Measurements from ENCODE around the gene AKT2.
A peak's percentile ranks its signal among the peaks of the same experiment; 100 is the strongest.

The AKT2 gene

GRCh38 chr19:40233811-40234389 lies 51.2 kb downstream of the AKT2 start:
- no peaks in the 10 kb centered on the region for H3K9me3 Mint-ChIP-seq
- no peak overlapping the region for H3K4me3 Mint-ChIP-seq
- H3K27me3 Mint-ChIP-seq (ENCODE audit: low read depth) = peaks cover 7% of the 10 kb centered on the region
- peaks cover 9% of the 10 kb centered on the region for H3K4me1 Mint-ChIP-seq (ENCODE audit: low read depth)
- peaks cover 16% of the 10 kb centered on the region for H3K36me3 Mint-ChIP-seq (ENCODE audit: low read depth)
- no peak overlapping the region for H3K27ac Mint-ChIP-seq

DNA sequence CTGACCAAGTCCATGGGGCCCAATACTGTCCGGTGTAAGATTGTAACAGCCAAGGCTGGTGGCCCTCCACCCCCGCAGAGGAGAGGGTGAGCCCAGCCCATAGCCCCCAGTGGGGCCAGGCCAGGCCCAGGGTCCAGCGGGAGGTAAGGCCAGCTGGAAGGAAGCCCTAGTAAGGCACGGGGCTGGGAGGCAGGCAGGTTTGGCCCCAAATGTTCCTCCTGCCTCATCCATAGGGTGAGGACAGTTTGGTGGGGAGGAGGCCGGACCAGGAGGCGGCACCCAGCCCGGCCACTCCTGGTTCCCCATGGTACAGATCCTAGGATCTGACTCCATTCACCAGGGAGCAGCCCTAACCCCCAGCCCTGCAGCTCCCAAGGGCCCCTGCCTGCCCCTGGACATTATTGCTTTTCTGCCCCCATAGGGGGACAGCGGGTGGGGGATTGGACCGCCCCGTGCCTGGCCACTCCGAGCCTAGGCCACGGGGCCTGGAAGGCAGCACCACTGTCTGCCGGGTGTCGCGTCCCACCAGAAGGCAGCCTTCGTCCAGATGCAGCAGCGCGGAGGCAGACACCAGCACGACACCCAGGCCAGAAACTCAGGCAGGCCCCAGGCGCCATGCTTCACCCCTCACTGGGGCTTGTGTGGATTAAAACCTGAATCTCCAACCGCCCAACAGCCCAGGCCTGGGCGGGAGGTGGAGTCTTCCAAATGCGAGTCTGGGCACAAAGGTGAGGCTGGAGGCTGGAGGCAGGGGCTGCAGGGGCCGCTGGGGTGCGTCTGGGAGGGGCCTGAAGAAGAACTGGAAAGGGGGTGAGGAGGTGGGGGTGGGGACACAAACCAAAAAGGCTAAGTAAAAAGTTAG lies 52.0 kb downstream of the AKT2 start:
- no peak overlapping the region for H3K27ac Mint-ChIP-seq
- H3K27me3 Mint-ChIP-seq (ENCODE audit: low read depth) = peaks cover 10% of the 10 kb centered on the region
- no peaks in the 10 kb centered on the region for H3K9me3 Mint-ChIP-seq
- H3K4me1 Mint-ChIP-seq (ENCODE audit: low read depth) = peaks cover 9% of the 10 kb centered on the region
- no peak overlapping the region for H3K4me3 Mint-ChIP-seq
- peaks cover 14% of the 10 kb centered on the region for H3K36me3 Mint-ChIP-seq (ENCODE audit: low read depth)

DNA sequence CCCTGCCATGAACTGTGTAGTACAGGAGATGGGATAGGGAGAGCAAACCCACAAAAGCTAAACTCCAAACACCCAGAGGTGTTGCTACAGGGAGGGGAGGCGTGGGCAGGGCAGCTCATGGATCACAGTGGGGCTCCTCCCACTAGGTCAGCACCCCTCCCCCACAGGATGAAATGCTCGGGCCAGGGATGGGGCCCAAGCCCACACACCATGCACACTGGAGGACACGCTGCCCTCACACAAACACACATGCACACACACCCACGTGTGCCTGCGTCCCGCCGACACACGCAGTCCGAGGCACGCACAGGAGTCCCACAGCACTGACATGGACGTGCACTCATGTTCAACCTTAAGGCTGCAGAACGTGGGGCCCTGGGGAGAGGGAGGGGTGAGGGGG lies 52.7 kb downstream of the AKT2 start:
- Mint-ChIP-seq H3K4me1 (ENCODE audit: low read depth) (peaks cover 9% of the 10 kb centered on the region), H3K27ac (no peak overlapping the region), H3K27me3 (ENCODE audit: low read depth) (peaks cover 17% of the 10 kb centered on the region), H3K36me3 (ENCODE audit: low read depth) (peaks cover 12% of the 10 kb centered on the region), H3K9me3 (no peaks in the 10 kb centered on the region), H3K4me3 (no peak overlapping the region)

DNA sequence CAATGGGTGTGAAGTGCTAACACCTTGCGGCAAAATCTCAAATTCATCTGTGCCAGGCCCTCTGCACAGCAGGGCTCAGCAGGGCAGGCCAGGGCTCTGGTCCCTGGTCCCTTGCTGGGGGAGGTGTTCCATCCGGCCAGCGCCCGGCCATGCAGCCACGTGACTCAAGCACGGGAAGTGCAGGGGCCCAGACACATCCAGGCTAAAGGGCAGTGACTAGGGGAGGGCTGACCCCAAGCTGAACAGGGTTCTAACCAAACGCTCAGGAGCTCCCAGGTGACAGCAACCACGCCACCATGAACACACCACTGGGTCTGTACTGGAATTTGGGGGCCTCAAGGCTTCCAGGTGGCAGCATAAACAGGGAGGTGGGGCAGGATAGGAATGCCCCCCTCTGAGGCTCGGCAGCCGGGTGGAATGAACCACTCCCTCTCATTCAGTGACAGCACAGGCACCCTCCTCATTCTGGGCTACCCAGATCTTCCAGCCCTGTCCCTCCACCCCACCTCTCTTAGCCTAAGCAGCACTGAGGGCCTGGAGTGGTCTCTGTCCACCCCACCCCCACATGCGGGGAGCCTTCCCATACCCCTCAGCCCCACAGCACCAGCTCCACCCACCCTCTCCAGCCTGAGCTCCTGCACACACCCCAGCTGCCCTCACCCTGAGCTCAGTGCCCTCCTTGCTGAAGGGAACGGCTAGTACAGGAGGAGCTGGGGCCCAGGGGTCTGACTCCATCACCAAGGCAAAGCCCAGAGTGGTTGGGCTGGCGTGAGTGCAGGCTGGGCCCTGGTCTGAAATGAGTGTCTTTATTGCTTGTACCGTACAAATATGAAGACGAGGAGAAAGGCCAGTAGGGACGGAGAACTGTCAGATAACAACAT lies 53.4 kb downstream of the AKT2 start:
- Mint-ChIP-seq H3K9me3 (no peaks in the 10 kb centered on the region), H3K4me1 (ENCODE audit: low read depth) (peaks cover 9% of the 10 kb centered on the region), H3K36me3 (ENCODE audit: low read depth) (peaks cover 8% of the 10 kb centered on the region), H3K4me3 (no peak overlapping the region), H3K27ac (no peak overlapping the region), H3K27me3 (ENCODE audit: low read depth) (peaks cover 24% of the 10 kb centered on the region)

DNA sequence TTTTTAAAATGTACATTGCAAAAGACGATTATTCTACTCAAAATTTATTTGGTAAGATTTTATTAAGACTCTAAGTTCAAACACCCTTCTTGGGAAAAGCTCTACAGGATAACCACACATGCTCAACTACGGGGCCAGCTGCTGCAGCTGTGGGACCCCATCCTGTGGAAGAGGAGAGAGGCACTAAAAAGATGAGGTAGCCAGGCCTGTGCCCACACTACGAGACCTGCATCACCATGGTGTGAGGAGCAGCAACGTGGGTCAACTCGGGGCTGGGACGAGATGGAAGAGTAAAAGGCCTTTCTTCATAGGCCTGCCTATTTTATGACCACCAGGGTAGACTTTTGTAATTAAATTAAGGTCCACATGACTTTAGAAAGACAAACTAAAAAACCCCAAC lies 54.1 kb downstream of the AKT2 start:
- Mint-ChIP-seq H3K4me1 (ENCODE audit: low read depth) (peaks cover 9% of the 10 kb centered on the region), H3K9me3 (no peaks in the 10 kb centered on the region), H3K36me3 (ENCODE audit: low read depth) (peaks cover 5% of the 10 kb centered on the region), H3K27me3 (ENCODE audit: low read depth) (peaks cover 28% of the 10 kb centered on the region), H3K4me3 (no peak overlapping the region), H3K27ac (no peak overlapping the region)

GRCh38 chr19:40229926-40230417 lies 55.2 kb downstream of the AKT2 start:
- no peak overlapping the region for H3K4me3 Mint-ChIP-seq
- H3K4me1 Mint-ChIP-seq (ENCODE audit: low read depth) = peaks cover 9% of the 10 kb centered on the region
- H3K27me3 Mint-ChIP-seq (ENCODE audit: low read depth) = peaks cover 38% of the 10 kb centered on the region
- no peak overlapping the region for H3K27ac Mint-ChIP-seq
- peaks cover 5% of the 10 kb centered on the region for H3K36me3 Mint-ChIP-seq (ENCODE audit: low read depth)
- H3K9me3 Mint-ChIP-seq = no peaks in the 10 kb centered on the region

DNA sequence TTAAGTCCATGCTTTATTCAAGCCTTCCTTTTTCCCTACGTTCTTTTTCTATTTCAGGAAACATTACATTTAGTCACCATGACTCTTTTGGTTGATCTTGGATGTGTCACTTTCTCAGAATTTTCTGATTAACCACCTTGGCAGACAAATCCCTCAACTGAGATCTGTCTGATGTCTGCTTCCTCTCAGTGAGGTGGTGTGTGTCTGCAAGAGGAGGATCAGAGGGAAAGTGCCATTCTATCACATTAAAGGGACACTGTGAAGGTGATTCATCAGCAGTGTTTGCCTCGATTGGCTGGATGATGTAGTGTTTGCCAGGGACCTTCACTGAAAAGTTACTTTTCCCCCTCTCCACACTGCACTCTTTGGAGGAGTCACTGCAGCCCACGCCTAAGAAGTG lies 55.7 kb downstream of the AKT2 start:
- no peak overlapping the region for H3K4me3 Mint-ChIP-seq
- H3K27ac Mint-ChIP-seq = no peak overlapping the region
- H3K9me3 Mint-ChIP-seq = no peaks in the 10 kb centered on the region
- peaks cover 2% of the 10 kb centered on the region for H3K36me3 Mint-ChIP-seq (ENCODE audit: low read depth)
- peaks cover 43% of the 10 kb centered on the region for H3K27me3 Mint-ChIP-seq (ENCODE audit: low read depth)
- peaks cover 9% of the 10 kb centered on the region for H3K4me1 Mint-ChIP-seq (ENCODE audit: low read depth)

- Mint-ChIP-seq H3K27me3 (ENCODE audit: low read depth) (peaks cover 49% of the 10 kb centered on the region), H3K4me1 (ENCODE audit: low read depth) (peaks cover 9% of the 10 kb centered on the region)
Measured at GRCh38 chr19:40228863-40229262, 56.3 kb downstream of the AKT2 start.

DNA sequence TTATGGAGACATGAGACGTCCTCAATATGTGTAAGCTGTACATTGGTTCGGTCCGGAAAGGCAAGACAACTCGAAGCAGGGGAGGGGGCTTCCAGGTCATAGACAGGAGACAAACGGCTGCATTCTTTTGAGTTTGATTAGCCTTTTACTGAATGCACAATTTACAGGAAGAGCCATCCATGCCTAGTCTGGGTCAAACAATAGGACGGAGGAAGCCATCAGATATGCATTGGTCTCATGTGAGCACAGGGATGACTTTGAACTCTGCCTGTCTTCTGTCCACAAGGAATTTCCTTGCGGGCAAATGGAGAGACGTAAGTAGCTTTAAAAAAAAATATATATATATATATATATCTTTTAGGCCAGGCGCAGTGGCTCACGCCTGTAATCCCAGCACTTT lies 56.8 kb downstream of the AKT2 start:
- H3K27ac Mint-ChIP-seq = no peak overlapping the region
- H3K4me3 Mint-ChIP-seq = no peak overlapping the region
- peaks cover 50% of the 10 kb centered on the region for H3K27me3 Mint-ChIP-seq (ENCODE audit: low read depth)
- H3K4me1 Mint-ChIP-seq (ENCODE audit: low read depth) = peaks cover 9% of the 10 kb centered on the region
- H3K36me3 Mint-ChIP-seq (ENCODE audit: low read depth) = no peaks in the 10 kb centered on the region
- no peaks in the 10 kb centered on the region for H3K9me3 Mint-ChIP-seq

More at GRCh38 chr19:40228863-40229262, 56.3 kb downstream of the AKT2 start:
- H3K9me3 Mint-ChIP-seq = no peaks in the 10 kb centered on the region
- H3K4me3 Mint-ChIP-seq = no peak overlapping the region
- H3K36me3 Mint-ChIP-seq (ENCODE audit: low read depth) = no peaks in the 10 kb centered on the region
- no peak overlapping the region for H3K27ac Mint-ChIP-seq

- Mint-ChIP-seq H3K36me3 (ENCODE audit: low read depth) (no peaks in the 10 kb centered on the region), H3K27ac (no peak overlapping the region), H3K4me3 (peak overlapping the region; percentile 12), H3K4me1 (ENCODE audit: low read depth) (peaks cover 13% of the 10 kb centered on the region), H3K9me3 (peaks cover 4% of the 10 kb centered on the region), H3K27me3 (ENCODE audit: low read depth) (peaks cover 56% of the 10 kb centered on the region)
Measured at GRCh38 chr19:40225440-40226305, 59.5 kb downstream of the AKT2 start.

GRCh38 chr19:40224342-40225150 lies 60.6 kb downstream of the AKT2 start:
- Mint-ChIP-seq H3K4me3 (no peak overlapping the region), H3K27ac (no peak overlapping the region), H3K36me3 (ENCODE audit: low read depth) (no peaks in the 10 kb centered on the region), H3K9me3 (peaks cover 4% of the 10 kb centered on the region), H3K27me3 (ENCODE audit: low read depth) (peaks cover 65% of the 10 kb centered on the region), H3K4me1 (ENCODE audit: low read depth) (peaks cover 9% of the 10 kb centered on the region)

DNA sequence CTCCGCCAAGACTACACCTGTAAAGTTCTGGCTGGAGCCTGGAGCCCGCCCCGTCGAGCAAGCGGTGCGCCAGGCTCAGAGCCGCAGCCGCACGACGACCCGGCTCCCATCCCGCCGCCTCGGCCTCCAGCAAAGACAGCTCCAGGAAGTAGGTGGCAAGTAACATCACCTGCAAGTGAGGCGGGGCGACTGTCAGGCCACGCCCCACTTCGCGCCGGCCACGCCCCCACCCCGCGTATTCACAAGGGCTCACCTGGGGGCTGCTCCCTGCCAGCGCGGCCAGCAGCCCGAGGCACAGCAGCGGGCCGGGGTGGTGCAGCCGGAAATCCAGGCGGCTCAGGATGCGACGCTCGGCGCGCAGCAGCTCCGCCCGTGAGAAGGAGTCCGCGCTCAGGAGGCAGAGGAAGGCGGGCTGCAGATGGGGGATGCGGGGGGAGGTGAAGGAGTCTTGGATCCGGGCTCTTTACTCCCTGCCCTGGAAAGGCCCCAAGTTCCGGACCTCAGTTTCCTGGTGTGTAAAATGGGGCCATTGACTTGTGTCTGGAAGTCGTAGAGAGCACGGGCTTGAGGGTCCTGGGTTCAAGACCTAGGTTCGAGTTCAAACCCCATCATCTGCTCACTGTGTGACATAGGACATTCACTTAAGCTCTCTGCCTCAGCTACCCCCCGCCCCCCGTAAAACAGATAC lies 61.9 kb downstream of the AKT2 start:
- no peak overlapping the region for H3K27ac Mint-ChIP-seq
- peaks cover 69% of the 10 kb centered on the region for H3K27me3 Mint-ChIP-seq (ENCODE audit: low read depth)
- no peak overlapping the region for H3K4me3 Mint-ChIP-seq
- no peaks in the 10 kb centered on the region for H3K36me3 Mint-ChIP-seq (ENCODE audit: low read depth)
- peaks cover 4% of the 10 kb centered on the region for H3K4me1 Mint-ChIP-seq (ENCODE audit: low read depth)
- peaks cover 4% of the 10 kb centered on the region for H3K9me3 Mint-ChIP-seq

Measured in T-helper 1 cell treated with Interleukin-12 subunit alpha and Interleukin-12 subunit beta and Interleukin-4 antibody, amounts not matched to agents 30 μg/mL and 1 μg/mL, for 36 hours (primary cell).